HepG2 (cell line): Measurements from ENCODE around the gene CREBZF. TPM values are rescaled to one million over a fixed set of nuclear protein-coding genes. Genes with fewer than 3 reads are reported as not detected.

Source experiments
- FOXK1 ChIP-seq: sonication (generic); formaldehyde crosslinking; IDR thresholded peaks from 2 replicates; pipeline ENCODE4 v1.4.0; 2020; ENCODE audit warnings: low read depth, missing genetic modification reagents, borderline replicate concordance
- GATA4 ChIP-seq: sonication (generic); IDR thresholded peaks from 2 replicates; pipeline ENCODE4 v1.6.1; 2016; ENCODE audit warnings: antibody characterized with exemption, low read depth, borderline replicate concordance
- HES4 ChIP-seq: sonication (generic); formaldehyde crosslinking; IDR thresholded peaks from 2 replicates; pipeline ENCODE4 v1.9.0; 2021; ENCODE audit warnings: mild to moderate bottlenecking, missing genetic modification reagents, borderline replicate concordance
- HNRNPLL ChIP-seq: fragments of 200-400 bp; formaldehyde crosslinking; IDR thresholded peaks from 2 replicates; pipeline ENCODE4 v1.6.1; 2017; ENCODE audit warnings: mild to moderate bottlenecking, low read depth, low read length; ENCODE audit not compliant: poor library complexity, severe bottlenecking
- NAIF1 ChIP-seq: sonication (generic); formaldehyde crosslinking; IDR thresholded peaks from 2 replicates; pipeline ENCODE4 v1.5.0; 2020; ENCODE audit warnings: mild to moderate bottlenecking, missing genetic modification reagents, borderline replicate concordance
- NR2F6 ChIP-seq, 2 experiments: IDR thresholded peaks; 2 replicates each; pipeline ENCODE4 v1.6.1; 2016; ENCODE audit warnings: antibody characterized with exemption in 1 of 2, mild to moderate bottlenecking in 1 of 2
- SIN3B ChIP-seq: fragments of 150-350 bp; IDR thresholded peaks from 2 replicates; pipeline ENCODE4 v1.6.1; 2014; ENCODE audit warnings: low read length
- SMAD9 ChIP-seq: sonication (generic); formaldehyde crosslinking; IDR thresholded peaks from 2 replicates; pipeline ENCODE4 v1.5.1; 2020; ENCODE audit warnings: mild to moderate bottlenecking, missing genetic modification reagents
- SNAPC4 ChIP-seq: sonication (generic); formaldehyde crosslinking; IDR thresholded peaks from 2 replicates; pipeline ENCODE4 v1.4.0; 2020; ENCODE audit warnings: mild to moderate bottlenecking, missing genetic modification reagents
- TBX2 ChIP-seq: sonication (generic); formaldehyde crosslinking; IDR thresholded peaks from 2 replicates; pipeline ENCODE4 v1.5.0; 2020; ENCODE audit warnings: missing genetic modification reagents, mild to moderate bottlenecking, borderline replicate concordance
- TFDP2 ChIP-seq: sonication (generic); formaldehyde crosslinking; IDR thresholded peaks from 2 replicates; pipeline ENCODE4 v1.4.0; 2020; ENCODE audit warnings: missing genetic modification reagents
- TOPORS ChIP-seq: sonication (generic); formaldehyde crosslinking; IDR thresholded peaks from 2 replicates; pipeline ENCODE4 v1.8.0; 2023; ENCODE audit warnings: mild to moderate bottlenecking, missing genetic modification reagents
- ZFP36L2 ChIP-seq: sonication (generic); formaldehyde crosslinking; IDR thresholded peaks from 2 replicates; pipeline ENCODE4 v1.4.0; 2020; ENCODE audit warnings: missing genetic modification reagents
- ZNF207 ChIP-seq: fragments of 450-650 bp; IDR thresholded peaks from 2 replicates; pipeline ENCODE4 v1.6.1; 2016; ENCODE audit warnings: antibody characterized with exemption, borderline replicate concordance
- ZNF264 ChIP-seq: sonication (generic); formaldehyde crosslinking; IDR thresholded peaks from 2 replicates; pipeline ENCODE4 v1.4.0; 2020; ENCODE audit warnings: missing genetic modification reagents
- ZNF326 ChIP-seq: sonication (generic); formaldehyde crosslinking; IDR thresholded peaks from 2 replicates; pipeline ENCODE4 v1.4.0; 2020; ENCODE audit warnings: missing genetic modification reagents, borderline replicate concordance
- ZNF563 ChIP-seq: sonication (generic); formaldehyde crosslinking; IDR thresholded peaks from 2 replicates; pipeline ENCODE4 v1.8.0; 2022; ENCODE audit warnings: mild to moderate bottlenecking, moderate library complexity, missing genetic modification reagents
- ZNF775 ChIP-seq: sonication (generic); formaldehyde crosslinking; IDR thresholded peaks from 2 replicates; pipeline ENCODE4 v1.4.0; 2020; ENCODE audit warnings: missing genetic modification reagents, mild to moderate bottlenecking, moderate library complexity, borderline replicate concordance
- ZNF839 ChIP-seq: sonication (generic); formaldehyde crosslinking; IDR thresholded peaks from 2 replicates; pipeline ENCODE4 v1.4.0; 2020; ENCODE audit warnings: missing genetic modification reagents, mild to moderate bottlenecking, borderline replicate concordance
- polyA plus RNA-seq, 8 experiments: library from polyadenylated mRNA; depleted of rRNA in 3 of 8; stranded (reverse) in 7 of 8; unstranded in 1 of 8; fragments of >200 nt; fragmentation: Illumina TruSeq in 4 of 8; extraction: Trizol in 4 of 8; gene quantifications; 2 replicates each; pipeline versions ENCODE4 v1.2.1 to v1.2.3, GENCODE V29; 2011 to 2016; ENCODE audit warnings: low read depth in 4 of 8, missing spikeins in 1 of 8, mixed read lengths in 1 of 8; ENCODE audit not compliant: insufficient read depth in 1 of 8
- total RNA-seq, 5 experiments: library from RNA; depleted of rRNA; stranded (reverse); fragments of >200 nt; fragmentation: Illumina TruSeq; extraction: Trizol; gene quantifications; 2 replicates each; pipeline ENCODE4 v1.2.3, GENCODE V29; 2016; ENCODE audit warnings: low read depth in 1 of 5
- TF ChIP-seq, protein P1 (sequence below): sonication (generic); formaldehyde crosslinking; IDR thresholded peaks from 2 replicates; pipeline ENCODE4 v1.4.0; 2020; ENCODE audit warnings: mild to moderate bottlenecking, low read depth, missing genetic modification reagents

CREBZF gene
- total and polyA plus RNA-seq, 2 of the 13 experiments (the other 11 are each of a cell fraction or from before 2014, with no cell fraction given): 30.6 to 43.1 TPM

- TF ChIP-seq, protein P1, sequence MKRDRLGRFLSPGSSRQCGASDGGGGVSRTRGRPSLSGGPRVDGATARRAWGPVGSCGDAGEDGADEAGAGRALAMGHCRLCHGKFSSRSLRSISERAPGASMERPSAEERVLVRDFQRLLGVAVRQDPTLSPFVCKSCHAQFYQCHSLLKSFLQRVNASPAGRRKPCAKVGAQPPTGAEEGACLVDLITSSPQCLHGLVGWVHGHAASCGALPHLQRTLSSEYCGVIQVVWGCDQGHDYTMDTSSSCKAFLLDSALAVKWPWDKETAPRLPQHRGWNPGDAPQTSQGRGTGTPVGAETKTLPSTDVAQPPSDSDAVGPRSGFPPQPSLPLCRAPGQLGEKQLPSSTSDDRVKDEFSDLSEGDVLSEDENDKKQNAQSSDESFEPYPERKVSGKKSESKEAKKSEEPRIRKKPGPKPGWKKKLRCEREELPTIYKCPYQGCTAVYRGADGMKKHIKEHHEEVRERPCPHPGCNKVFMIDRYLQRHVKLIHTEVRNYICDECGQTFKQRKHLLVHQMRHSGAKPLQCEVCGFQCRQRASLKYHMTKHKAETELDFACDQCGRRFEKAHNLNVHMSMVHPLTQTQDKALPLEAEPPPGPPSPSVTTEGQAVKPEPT: 0 out of 2 replicates have a peak, but pooled peaks have one; percentile 28
- no peak for TF ChIP-seq ZNF207
- TF ChIP-seq TOPORS: peak; percentile 35; the same call in 1 of the 2 replicates
- peak; percentile 58 for TF ChIP-seq HNRNPLL
- TF ChIP-seq TBX2 (CRISPR knock-in tag): peak; percentile 59; the same call in 1 of the 2 replicates
- TF ChIP-seq ZNF839: no peak
- no peak; the same call in 1 of the 2 replicates for TF ChIP-seq GATA4
- peak; percentile 89 for TF ChIP-seq SNAPC4 (CRISPR knock-in tag)
- TF ChIP-seq ZFP36L2 (CRISPR knock-in tag): 0 out of 2 replicates have a peak, but pooled peaks have one; percentile 45
- peak; percentile 76; the same call in 1 of the 2 replicates for TF ChIP-seq FOXK1
- TF ChIP-seq NAIF1 (CRISPR knock-in tag): no peak; the same call in 1 of the 2 replicates
- TF ChIP-seq ZNF563: peak; percentile 75; the same call in 1 of the 2 replicates
- peak; percentile 97 for TF ChIP-seq TFDP2
- no peak; the same call in 1 of the 2 replicates for TF ChIP-seq NR2F6 (IDR thresholded peaks at IDR 0.05)
- TF ChIP-seq NR2F6 (CRISPR knock-in tag; IDR thresholded peaks at IDR 0.05): 0 out of 2 replicates have a peak, but pooled peaks have one; percentile 5
- peak; percentile 87; the same call in 1 of the 2 replicates for TF ChIP-seq SMAD9 (CRISPR knock-in tag)
- TF ChIP-seq SIN3B: no peak
- TF ChIP-seq ZNF264 (CRISPR knock-in tag): no peak
- TF ChIP-seq ZNF326 (CRISPR knock-in tag): no peak
- peak; percentile 79; the same call in 1 of the 2 replicates for TF ChIP-seq HES4 (CRISPR knock-in tag)
- TF ChIP-seq ZNF775 (CRISPR knock-in tag): no peak
Observed at GRCh38 chr11:85664615-85665481, at the start of gene CREBZF (continued).
